IPS-11a (cell line): ENCODE results near the gene CACHD1.

Experiments
- H3K4me3 ChIP-seq: one replicate; pipeline ENCODE4 v1.5.1; 2013; ENCODE audit warnings: low read depth, low read length, control low read depth

Gene CACHD1

GRCh38 chr1:64472805-64473204 lies 2.9 kb downstream of the CACHD1 start:
- peak overlapping the region; percentile 93 for H3K4me3 ChIP-seq

GRCh38 chr1:64473367-64473766 lies 3.4 kb downstream of the CACHD1 start:
- peak overlapping the region; percentile 34 for H3K4me3 ChIP-seq

GRCh38 chr1:64474133-64474532 lies 4.2 kb downstream of the CACHD1 start:
- no peak overlapping the region for H3K4me3 ChIP-seq

- no peak overlapping the region for H3K4me3 ChIP-seq
Observed at GRCh38 chr1:64474665-64475439, 4.9 kb downstream of the CACHD1 start.

DNA sequence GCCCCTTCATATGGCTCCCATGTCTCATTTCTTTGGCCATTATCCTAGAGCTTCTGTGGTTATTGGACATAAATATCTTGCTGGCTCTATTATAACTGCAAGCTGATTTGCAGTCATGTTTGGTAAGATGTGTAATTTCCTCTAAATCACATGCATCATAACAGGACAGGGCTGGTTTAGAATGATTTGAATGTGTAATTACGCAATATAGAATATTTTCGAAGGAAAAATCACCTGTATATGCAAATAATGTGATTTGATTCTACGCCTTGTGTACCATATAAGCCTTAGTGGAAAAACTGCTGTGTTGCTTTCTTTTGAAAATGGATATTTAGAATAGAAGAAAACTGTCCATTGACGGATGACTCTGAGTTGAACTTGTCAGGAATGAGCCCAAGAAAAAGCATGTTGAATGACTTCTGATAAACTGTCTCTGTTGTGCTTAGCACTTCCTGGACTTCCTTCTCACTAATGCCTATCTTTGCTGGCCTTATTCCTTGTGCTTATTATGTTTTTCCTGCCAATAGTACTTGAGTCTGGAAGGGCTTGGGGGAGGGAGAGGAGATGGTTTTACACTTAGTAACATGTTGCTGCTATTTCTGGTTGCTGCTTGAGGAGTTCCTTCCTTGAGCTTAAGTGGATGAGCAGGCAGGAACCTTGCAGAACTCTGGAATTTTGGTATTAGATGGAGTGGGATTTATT lies 6.5 kb downstream of the CACHD1 start:
- H3K4me3 ChIP-seq = no peak overlapping the region

DNA sequence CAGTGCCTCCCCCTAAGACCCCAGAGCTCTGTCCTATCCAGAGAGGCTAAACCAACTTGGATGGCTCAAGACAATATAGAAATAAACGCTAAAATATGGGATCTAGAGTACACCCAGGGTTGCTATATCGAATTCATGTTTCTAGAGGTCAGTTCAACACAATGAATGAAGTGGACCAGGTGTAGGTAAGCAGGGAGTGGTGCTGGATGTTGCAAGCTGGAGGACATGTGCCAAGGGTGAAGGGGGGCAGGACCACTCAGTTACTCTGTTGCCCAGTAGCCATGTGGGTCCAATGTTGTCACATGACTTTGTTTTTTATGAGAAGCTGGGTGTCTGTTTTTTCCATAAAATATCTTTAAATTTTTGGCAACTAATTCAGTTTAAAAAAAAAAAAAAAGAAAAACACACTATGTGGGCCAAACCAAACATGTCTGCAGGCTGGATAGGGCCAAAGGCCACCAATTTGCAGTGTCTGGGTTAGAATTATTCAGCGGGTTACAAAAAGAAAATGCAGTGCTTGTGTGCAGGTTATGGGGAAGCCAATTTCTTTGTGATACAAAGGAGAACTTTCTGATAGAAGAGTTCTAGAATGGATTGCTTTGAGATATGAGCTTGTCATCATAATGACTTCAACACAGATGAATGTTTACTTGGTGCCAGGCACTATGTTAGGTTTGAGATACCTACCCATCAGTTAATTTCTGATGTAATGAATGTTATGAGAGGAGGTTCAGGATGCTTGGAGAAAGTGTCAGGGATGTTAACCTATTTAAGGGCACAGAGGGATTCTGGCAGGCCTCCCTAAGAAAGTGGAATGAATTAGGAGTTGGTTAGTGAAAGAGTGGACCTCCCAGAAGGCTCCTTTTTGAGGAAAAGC lies 8.9 kb downstream of the CACHD1 start:
- H3K4me3 ChIP-seq = no peak overlapping the region

GRCh38 chr1:64479874-64480273 lies 9.9 kb downstream of the CACHD1 start:
- no peak overlapping the region for H3K4me3 ChIP-seq

DNA sequence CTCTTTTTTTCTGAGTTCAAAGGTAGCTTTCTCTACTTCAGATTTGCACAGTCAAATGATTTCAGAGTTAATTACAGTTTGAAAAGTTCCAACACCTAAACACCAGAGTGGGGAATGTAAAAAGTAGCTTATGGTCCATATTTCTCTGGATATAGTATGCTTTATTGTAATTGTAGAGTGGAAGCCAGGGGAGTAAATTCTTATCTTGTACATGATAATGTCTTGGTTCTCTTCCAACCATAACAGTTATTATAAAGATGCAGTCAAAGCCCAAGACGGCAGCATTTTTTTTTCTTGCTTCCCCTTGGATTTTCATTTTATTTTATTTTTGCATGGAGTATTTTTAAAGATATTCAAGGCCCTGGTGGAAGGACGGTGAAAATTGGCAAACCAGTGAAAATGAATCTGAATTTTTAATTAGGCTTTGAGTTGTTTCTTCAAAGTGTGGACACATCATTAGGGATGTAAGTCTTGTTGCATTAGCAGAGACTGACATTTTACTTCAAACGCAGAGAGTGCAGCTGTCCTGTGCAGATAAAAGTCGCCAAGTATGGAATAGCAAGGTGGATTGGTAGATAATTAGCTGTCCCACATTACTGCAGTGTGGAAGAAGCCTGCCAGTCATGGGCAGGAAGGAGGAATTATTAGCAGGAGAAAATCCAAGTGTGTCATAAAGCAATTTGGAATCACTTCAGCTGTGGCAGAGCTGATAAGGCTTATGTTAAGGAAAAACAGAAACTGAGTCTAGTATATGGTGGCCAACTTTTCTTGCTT lies 11.3 kb downstream of the CACHD1 start:
- H3K4me3 ChIP-seq = no peak overlapping the region

- H3K4me3 ChIP-seq = no peak overlapping the region
Observed at GRCh38 chr1:64482128-64482527, 12.2 kb downstream of the CACHD1 start.

DNA sequence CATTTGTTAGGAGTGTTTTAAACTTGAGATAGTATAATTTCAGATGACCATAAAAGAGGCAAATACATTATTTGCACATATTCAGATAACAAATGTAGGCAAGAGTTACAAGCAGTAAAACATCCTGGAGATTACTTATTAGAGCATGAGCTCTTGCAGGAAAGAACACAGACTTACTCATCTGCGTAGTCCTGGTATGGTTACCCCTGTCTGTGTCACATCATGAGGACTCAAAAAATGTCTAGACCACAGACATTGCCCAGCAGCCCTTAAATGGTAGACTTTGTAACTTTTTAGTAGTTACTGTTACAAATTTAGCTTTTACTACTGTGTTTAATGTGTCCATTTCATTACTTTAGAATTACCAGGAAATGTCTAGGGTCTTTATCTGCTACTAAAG lies 12.8 kb downstream of the CACHD1 start:
- H3K4me3 ChIP-seq = no peak overlapping the region

- H3K4me3 ChIP-seq = no peak overlapping the region
Observed at GRCh38 chr1:64483731-64484414, 13.9 kb downstream of the CACHD1 start.

- no peak overlapping the region for H3K4me3 ChIP-seq
Observed at GRCh38 chr1:64484651-64485050, 14.7 kb downstream of the CACHD1 start.

- no peak overlapping the region for H3K4me3 ChIP-seq
Observed at GRCh38 chr1:64486193-64486592, 16.3 kb downstream of the CACHD1 start.

- H3K4me3 ChIP-seq = no peak overlapping the region
Observed at GRCh38 chr1:64487061-64487460, 17.1 kb downstream of the CACHD1 start.

DNA sequence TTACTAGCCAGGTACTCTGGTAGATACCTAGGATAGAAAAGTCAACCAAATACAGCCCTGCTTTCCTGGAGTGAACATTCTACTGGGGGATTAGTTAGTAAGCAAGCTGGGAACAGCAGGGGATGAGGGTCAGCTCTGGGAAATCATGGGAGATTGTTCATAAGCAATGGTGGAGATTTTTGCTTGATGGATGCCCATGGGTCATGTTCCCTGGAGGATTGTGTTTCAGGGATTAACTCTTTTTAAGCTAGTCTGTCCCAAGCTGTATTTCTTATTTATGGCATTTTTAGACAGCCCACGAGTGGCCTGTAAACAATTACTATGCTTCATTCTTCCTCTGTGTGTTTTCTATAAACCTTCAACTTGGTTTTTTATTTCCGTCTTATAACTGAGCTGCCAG lies 18.9 kb downstream of the CACHD1 start:
- no peak overlapping the region for H3K4me3 ChIP-seq

DNA sequence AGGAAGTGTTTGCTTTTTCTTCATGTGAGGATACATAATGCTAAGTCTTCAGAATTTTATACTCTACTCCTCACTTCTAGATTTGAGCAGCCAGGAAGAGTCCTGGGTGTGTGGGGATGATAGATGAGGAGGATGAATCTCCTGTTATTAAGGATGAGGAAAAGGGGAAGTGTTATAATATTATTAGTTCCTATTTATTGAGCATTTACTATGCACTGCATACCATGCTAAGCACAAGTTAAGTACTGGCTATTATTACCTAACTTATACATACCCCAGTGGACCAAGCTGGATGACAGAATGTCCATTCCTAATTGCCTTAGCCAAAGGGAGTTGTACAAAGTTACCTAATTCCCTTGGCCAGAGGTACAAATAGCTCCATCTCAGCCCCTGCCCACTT lies 19.8 kb downstream of the CACHD1 start:
- H3K4me3 ChIP-seq = no peak overlapping the region

DNA sequence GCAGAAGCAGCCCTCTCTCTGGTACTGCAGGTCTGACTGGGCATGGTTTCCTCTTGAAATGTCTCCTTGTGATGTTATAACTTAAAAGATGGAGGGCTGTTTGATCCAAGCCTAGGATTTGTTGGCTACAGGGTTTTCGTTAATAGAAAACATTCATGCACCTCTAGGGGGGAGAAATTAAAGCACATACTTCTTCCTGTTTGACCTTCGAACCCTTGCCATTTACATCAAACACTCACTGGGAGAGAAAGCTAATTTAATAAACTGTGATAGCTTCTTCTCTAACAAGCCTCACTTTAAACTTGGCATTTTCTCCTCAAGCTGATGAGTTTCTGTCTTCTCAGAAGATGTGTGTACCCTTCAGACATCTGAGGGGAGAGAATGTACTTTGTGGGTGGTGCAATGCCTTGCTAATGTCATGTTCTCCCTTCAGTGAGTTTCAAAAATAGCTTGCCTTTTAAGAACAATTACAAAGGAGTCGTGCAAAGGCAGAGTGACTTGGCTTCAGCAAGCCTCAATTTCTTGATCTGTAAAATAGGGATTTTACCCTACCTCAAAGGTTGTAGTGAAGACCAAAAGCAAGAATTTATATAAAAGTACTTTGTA lies 20.4 kb downstream of the CACHD1 start:
- no peak overlapping the region for H3K4me3 ChIP-seq

DNA sequence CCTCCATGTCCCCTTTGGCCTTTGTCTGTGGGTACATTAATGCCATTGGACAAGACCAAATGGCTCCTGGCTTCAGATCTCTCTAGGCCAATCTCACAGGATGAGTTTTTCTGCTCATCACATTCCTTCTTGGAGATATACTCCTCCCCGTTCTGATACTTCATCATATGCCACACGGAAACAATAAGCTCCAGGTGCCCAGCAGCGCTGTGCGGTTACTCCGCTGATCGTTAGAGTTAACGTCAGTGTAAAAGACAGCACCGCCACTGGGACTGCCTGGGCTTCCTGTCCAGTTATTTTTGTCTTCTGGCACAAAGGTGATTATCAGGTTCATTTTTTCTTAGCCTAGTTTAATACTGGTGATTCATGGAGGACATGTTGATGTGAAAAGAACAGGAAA lies 22.5 kb downstream of the CACHD1 start:
- H3K4me3 ChIP-seq = no peak overlapping the region

DNA sequence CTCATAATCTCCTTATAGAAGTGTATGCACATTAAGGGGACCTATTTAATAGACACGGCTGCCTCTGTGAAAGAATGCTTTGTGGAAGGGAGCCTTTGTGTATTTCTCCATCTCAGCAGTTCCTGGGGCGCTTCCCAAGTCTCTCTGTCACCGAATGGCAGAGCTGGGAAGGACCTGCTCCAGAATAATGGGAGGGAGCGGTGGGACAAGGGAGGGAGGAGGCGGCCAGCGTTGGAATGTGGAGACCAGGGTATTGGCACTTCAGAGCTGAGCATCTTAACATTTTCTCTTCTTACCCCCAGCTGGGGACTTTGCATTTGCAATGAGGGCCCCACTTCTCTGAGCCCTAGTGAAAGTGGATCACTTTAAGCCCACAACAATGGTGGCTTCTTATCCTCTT lies 23.9 kb downstream of the CACHD1 start:
- H3K4me3 ChIP-seq = no peak overlapping the region

DNA sequence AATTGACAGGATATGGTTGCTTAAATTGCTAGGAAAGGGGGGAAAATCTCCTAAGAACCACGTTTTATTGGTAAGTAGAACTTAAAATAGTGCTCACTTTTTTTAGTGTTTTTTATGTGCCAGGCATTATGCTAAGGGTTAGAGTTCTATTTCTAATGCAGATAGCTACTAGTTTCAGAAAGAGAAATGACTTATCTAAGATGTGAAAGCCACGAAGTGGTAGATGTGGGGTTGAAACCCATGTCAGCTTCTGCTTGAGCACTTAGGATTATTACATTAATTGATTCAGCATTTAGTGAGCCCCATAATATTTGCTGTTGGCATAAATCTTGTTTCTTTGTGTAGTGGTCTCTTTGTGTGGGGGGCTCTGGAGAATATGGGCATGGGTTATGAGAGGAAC lies 24.7 kb downstream of the CACHD1 start:
- H3K4me3 ChIP-seq = no peak overlapping the region
